Dedifferentiated amniotic fluid mesenchymal stem cell (primary cell): ENCODE data around the gene AVL9.
"Not testable (repeated sequence)": the region's sequence is repeated elsewhere in the genome, so short reads cannot be mapped to it uniquely, and the experiment has no call there.

Experiments
- DNase-seq: peaks from one replicate; pipeline ENCODE4 v3.0.0-alpha.2; 2016; ENCODE audit errors: extremely low spot score

Gene AVL9

GRCh38 chr7:32496052-32496813, 944 bp downstream of the AVL9 start:
- no peak for DNase-seq

DNA sequence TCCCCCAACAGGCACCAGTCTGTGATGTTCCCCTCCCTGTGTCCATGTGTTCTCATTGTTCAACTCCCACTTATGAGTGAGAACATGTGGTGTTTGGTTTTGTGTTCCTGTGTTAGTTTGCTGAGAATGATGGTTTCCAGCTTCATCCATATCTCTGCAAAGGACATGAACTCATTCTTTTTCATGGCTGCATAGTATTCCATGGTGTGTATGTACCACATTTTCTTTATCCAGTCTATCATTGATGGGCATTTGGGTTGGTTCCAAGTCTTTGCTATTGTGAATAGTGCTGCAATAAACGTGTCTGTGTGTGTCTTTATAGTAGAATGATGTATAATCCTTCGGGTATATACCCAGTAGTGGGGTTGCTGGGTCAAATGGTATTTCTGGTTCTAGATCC, 4.5 kb downstream of the AVL9 start:
- DNase-seq = not testable (repeated sequence)

DNA sequence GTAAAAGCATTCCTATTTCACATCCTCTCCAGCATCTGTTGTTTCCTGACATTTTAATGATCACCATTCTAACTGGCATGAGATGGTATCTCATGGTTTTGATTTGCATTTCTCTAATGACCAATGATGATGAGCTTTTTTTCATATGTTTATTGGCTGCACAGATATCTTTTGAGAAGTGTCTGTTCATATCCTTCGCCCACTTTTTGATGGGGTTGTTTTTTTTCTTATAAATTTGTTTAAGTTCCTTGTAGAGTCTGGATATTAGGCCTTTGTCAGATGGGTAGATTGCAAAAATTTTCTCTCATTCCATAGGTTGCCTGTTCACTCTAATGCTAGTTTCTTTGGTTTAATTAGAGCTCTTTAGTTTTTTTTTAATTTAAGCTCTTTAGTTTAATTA, 4.9 kb downstream of the AVL9 start:
- DNase-seq = not testable (repeated sequence)

DNA sequence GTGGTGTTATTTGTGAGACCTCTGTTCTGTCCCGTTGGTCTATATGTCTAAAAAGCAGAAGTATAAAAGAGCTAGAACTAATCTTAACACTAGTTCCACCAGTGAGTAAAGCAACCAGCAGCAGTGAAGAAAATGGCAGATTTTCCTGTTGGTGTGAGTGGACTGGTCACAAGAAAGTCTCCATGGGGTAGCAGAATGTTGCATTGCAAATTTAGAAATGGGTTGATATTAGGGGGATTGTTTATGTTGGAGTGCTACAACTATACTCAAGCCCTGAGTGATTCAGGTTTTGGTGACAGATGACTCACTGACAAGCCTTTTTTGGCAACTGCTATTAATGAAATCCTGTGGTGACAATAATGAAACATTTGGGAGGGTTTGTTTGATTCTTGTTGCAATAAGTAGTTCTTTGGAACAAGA, 5.6 kb downstream of the AVL9 start:
- DNase-seq = no peak

DNA sequence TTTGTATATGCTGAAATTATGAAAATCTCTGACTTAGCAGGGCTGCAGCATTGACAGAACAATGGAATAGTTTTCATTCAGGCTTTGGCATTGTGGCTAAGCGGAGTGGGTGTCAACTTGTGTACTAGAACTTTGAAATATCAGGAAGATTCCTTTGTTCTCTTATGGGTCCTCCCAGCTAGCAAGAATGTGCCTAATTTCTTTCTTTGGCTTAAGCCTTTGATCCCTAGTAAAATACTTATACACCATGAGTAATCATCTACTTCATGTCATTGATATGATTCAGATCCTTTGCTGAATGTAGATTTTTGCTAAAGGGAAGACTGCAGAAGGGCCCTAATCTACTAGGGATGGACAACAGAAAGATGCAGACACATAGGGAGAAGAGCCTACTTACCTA, 6.2 kb downstream of the AVL9 start:
- DNase-seq = peak; percentile 54

GRCh38 chr7:32502728-32503127, 7.4 kb downstream of the AVL9 start:
- DNase-seq = no peak

DNA sequence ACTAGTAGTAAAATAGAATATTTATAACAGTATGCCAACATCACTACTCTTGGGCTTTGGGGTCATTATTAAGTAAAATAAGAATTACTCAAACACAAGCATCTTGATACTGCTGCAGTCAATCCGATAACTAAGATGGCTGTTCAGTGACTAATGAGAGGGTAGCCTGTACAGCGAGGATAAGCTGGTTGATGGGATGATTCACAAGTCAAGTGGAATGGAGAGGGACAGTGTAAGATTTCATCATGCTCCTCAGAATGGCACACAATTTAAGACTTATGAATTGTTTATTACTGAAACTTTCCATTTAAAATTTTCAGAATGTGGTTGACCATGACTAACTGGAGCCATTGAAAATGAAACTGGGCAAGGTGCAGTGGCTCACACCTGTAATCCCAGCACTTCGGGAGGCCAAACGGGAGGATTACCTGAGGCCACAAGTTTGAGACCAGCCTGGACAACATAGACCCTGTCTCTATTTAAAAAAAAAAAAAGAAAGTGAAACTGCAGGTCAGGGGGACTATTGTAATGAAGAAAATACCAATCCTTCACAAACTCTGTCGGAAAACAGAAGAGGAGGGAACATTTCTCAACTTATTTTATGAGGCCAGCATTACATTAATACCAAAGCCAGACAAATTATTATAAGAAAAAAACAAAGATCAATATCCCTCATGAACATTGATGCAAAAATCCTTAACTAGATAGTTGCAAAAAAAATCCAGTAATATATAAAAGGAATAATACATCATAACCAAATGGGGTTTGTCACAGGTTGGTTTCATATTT, 11.2 kb downstream of the AVL9 start:
- peak; percentile 52 for DNase-seq

GRCh38 chr7:32507414-32507813, 12.1 kb downstream of the AVL9 start:
- no peak for DNase-seq

GRCh38 chr7:32511791-32512190, 16.5 kb downstream of the AVL9 start:
- no peak for DNase-seq

GRCh38 chr7:32513210-32513609, 17.9 kb downstream of the AVL9 start:
- no peak for DNase-seq

- no peak for DNase-seq
Measured at GRCh38 chr7:32515890-32516550, 20.7 kb downstream of the AVL9 start.

GRCh38 chr7:32516551-32517100, 21.3 kb downstream of the AVL9 start:
- DNase-seq = no peak

DNA sequence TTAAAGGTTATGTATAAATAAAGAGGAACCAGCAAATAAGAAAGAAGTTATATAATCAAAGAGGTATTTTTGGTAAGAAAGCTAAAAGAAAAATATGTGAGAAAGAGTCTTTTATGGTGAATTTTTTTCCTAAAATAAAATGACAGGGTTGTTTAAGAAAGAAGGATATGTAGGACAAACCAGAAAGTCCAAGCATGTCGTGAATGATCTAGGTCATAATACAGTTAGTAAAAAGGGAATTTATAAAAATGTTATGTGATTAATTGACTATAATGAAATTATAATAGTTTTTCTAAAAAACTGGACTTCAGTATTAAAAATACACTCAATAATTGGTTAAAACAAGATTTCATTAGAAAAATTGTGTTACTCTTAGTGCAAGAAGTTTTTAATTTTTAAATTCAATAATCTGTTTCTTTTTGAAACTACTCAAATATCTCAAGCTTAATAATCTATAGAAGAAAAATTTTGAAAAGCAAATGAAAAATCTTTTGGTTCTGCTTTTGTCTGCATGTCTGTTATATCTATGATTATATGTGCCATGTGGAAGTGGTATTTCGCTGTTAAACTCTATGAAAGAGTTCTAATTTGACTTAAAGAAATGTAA, 23.3 kb downstream of the AVL9 start:
- no peak for DNase-seq

GRCh38 chr7:32519763-32520162, 24.5 kb downstream of the AVL9 start:
- DNase-seq = no peak

DNA sequence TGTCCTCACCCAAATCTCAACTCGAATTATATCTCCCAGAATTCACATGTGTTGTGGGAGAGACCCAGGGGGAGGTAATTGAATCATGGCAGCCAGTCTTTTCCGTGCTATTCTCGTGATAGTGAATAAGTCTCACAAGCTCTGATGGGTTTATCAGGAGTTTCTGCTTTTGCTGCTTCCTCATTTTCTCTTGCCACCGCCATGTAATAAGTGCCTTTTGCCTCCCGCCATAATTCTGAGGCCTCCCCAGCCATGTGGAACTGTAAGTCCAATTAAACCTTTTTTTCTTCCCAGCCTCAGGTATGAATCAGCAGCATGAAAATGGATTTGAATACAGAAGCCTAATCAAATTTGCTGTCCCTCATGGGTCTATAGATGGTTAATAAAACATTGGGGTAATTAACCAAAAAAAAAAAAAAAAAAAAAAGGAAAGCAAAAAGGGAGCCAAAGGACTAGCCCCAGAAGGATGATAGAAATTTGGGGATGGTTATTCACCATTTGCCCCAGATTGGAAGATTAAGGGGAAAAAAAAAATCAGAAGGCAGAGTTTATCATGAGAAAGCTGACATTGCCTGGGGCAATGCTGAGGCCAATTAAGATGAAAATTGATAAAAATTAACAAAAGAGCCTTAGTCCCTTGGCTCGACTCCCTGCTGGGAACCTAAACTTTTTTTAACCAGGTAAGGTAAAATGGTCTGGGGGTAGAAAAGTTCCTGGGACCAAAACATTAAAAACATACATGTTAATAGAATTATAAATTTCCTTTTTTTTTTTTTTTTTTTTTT, 27.6 kb downstream of the AVL9 start:
- no peak for DNase-seq

DNA sequence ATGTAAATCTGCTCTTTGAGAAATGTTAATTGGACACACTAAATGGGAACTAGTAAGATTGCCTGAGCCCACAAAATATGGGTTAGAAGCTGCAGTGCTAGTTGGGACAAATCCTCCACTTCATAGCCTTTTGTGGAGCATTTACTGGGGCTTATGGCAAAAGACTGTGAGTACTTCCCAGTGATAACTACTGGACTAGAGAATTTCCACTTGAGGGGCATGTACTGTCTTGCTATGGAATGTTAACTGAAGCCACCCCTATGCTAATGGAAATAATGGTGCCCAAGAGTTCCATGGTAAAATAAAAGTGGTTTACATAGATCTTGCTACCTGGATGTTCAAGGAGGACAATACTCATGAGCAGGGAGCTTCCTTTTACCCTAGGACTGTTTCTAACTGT, 29.3 kb downstream of the AVL9 start:
- DNase-seq = no peak

- no peak for DNase-seq
Measured at GRCh38 chr7:32525839-32526238, 30.6 kb downstream of the AVL9 start.

GRCh38 chr7:32531402-32531801, 36.1 kb downstream of the AVL9 start:
- no peak for DNase-seq

- DNase-seq = no peak
Measured at GRCh38 chr7:32532086-32532485, 36.8 kb downstream of the AVL9 start.

- DNase-seq = no peak
Measured at GRCh38 chr7:32532716-32533115, 37.4 kb downstream of the AVL9 start.
